ENCODE results near the gene SUPT3H. TPM values are rescaled to one million over a fixed set of nuclear protein-coding genes. Genes with fewer than 3 reads are reported as not detected.

The SUPT3H gene
- polyA plus RNA-seq, 1 experiment, result 8.7 TPM

DNA sequence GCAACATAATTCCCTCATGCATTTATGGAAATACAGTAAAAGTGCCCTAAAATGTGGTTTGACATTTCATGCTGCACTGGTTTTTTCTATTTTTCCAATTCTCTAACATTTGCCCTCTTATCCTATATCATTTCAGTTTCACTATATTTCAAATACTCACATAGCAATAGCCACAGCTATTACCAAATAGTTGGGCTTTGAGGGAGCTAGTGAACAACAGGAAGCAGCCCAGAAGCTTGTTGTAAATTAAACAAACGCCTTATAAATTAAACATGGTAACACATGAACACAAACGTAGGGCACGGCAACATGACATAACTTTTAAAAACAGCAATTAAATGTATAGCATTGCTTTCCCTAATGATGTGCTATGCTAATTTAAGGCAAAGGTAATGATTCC is 521.3 kb downstream of the SUPT3H start:
- Histone ChIP-seq H3K27me3 (ENCODE audit: control insufficient read depth, insufficient read depth, low read length) (no peaks in the 10 kb centered on the region), H3K27ac (ENCODE audit: low read depth, low read length) (no peak overlapping the region), H3K9me3 (ENCODE audit: control insufficient read depth, insufficient read depth, low read length) (no peaks in the 10 kb centered on the region), H3K4me3 (ENCODE audit: low read depth, low read length) (no peak overlapping the region)
- DNase-seq (ENCODE audit: low read depth, low spot score), result no peak
- CTCF ChIA-PET, result interaction anchor here (1.2 to 1.5 kb wide), 2 partner anchors 201 to 381 kb away, joined by 4 read pairs; no protein-coding TSS in a partner anchor
- TF ChIP-seq, protein P1, sequence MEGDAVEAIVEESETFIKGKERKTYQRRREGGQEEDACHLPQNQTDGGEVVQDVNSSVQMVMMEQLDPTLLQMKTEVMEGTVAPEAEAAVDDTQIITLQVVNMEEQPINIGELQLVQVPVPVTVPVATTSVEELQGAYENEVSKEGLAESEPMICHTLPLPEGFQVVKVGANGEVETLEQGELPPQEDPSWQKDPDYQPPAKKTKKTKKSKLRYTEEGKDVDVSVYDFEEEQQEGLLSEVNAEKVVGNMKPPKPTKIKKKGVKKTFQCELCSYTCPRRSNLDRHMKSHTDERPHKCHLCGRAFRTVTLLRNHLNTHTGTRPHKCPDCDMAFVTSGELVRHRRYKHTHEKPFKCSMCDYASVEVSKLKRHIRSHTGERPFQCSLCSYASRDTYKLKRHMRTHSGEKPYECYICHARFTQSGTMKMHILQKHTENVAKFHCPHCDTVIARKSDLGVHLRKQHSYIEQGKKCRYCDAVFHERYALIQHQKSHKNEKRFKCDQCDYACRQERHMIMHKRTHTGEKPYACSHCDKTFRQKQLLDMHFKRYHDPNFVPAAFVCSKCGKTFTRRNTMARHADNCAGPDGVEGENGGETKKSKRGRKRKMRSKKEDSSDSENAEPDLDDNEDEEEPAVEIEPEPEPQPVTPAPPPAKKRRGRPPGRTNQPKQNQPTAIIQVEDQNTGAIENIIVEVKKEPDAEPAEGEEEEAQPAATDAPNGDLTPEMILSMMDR (IDR thresholded peaks at IDR 0.05; ENCODE audit: low read depth, low read length), result no peak
- POLR2A ChIA-PET, result no interaction called here

DNA sequence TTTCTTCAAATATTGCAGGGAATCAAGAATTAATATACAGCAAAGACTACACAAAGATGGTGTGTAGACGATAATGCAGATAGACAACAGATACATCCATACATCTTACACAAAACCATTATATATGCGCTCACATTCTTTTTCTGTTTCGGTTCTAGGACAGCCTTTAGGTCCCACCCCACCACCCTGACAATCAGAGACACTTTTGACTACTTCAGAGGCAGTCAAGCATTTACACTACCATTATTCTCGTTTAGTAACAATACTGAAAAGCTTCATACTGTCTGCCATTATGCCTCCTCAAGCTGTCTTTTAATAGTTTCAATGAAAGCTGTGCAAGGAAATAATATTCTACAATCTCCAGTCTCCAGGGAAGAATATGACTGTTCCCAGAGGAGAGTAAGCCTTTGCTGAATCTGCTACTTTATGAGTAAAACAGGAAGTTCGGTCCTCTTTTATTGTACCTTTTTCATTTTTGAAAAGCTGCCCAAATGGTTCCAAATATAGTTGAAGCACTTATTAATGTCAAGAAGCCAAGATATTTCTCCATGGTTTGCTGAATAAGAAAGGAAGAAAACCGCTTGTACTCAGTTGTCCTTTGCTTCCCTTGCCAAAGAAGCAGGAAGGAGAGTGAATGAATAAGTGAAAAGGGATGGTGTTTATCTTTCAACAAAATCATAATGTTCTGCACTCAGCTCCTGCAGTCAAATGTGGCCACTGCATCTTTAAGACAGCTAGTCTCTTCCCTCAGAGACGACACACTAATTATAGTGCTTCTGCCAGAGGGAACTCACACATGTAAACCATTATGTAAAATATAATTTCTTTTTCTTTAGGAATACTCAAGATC is 521.9 kb downstream of the SUPT3H start:
- no peak overlapping the region for H3K4me3 ChIP-seq (ENCODE audit: low read depth, low read length)
- ChIA-PET POLR2A (no interaction called here), CTCF (interaction anchor here (1.5 kb wide), 1 partner anchor 380 kb away, joined by 4 read pairs; no protein-coding TSS in a partner anchor)
- H3K27me3 ChIP-seq (ENCODE audit: control insufficient read depth, insufficient read depth, low read length), result no peaks in the 10 kb centered on the region
- DNase-seq (ENCODE audit: low read depth, low spot score), result peak; percentile 1
- no peak overlapping the region for H3K27ac ChIP-seq (ENCODE audit: low read depth, low read length)
- TF ChIP-seq, protein P1 (IDR thresholded peaks at IDR 0.05; ENCODE audit: low read depth, low read length), result no peak
- H3K9me3 ChIP-seq (ENCODE audit: control insufficient read depth, insufficient read depth, low read length), result no peaks in the 10 kb centered on the region

DNA sequence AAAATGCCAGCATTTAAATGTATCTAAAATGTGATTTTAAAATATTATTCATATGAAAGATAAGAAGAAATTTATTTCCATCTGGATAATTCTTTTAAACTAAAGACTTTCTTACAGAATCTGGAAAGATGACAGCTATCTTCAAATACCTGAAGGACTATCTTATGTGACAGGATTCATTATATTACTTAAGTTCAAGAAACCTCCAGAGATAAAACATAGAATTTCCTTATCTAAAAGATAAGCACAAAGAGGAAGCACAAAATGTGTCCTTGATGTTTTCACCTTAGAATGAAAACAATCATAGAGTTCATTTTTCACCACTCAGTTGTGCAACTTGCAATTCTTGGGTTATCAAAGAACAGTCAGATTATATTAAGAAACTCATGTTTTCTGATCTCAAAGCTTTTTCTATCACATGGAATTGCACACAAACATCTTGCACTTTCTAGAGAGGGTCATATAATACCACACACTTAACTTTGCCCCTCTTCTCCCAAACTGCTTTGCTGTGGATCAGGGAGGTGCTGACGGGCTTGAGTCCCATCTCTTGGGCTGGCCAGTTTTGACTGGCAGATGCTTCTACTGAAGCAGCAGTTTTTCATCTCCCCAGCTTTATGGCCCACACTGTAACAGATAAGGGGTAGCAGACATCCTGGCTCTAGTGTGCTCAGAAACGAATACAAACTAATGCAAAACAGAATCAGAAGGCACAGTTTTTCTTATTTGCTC is 522.9 kb downstream of the SUPT3H start:
- TF ChIP-seq, protein P1 (IDR thresholded peaks at IDR 0.05; ENCODE audit: low read depth, low read length), result no peak
- H3K4me3 ChIP-seq (ENCODE audit: low read depth, low read length), result no peak overlapping the region
- H3K27ac ChIP-seq (ENCODE audit: low read depth, low read length), result no peak overlapping the region
- no peaks in the 10 kb centered on the region for H3K9me3 ChIP-seq (ENCODE audit: control insufficient read depth, insufficient read depth, low read length)
- ChIA-PET POLR2A (no interaction called here), CTCF (interaction anchor here (1.5 kb wide), 1 partner anchor 379 kb away, joined by 4 read pairs; no protein-coding TSS in a partner anchor)
- H3K27me3 ChIP-seq (ENCODE audit: control insufficient read depth, insufficient read depth, low read length), result no peaks in the 10 kb centered on the region
- DNase-seq (ENCODE audit: low read depth, low spot score), result no peak

DNA sequence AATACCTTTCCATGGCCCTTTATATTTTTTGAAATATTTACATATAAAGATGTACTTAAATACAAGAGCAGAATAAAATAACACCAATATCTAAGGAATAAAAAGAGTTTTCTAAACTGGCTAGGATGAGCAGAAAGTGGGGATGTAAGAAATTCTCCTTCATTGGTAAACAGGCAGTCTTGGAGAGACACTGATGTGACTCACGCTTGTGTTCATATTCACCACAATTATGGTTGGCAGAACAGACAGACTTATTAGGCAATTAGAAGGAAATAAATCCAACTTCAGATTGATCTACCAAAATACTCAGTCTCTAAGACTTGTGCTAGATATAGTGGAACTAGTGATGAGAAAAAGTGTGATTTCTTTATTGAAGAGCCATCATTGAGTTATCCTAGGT is 526.6 kb downstream of the SUPT3H start:
- ChIA-PET CTCF (no interaction called here), POLR2A (no interaction called here)
- no peaks in the 10 kb centered on the region for H3K27me3 ChIP-seq (ENCODE audit: control insufficient read depth, insufficient read depth, low read length)
- H3K27ac ChIP-seq (ENCODE audit: low read depth, low read length), result no peak overlapping the region
- no peaks in the 10 kb centered on the region for H3K9me3 ChIP-seq (ENCODE audit: control insufficient read depth, insufficient read depth, low read length)
- TF ChIP-seq, protein P1 (IDR thresholded peaks at IDR 0.05; ENCODE audit: low read depth, low read length), result no peak
- no peak overlapping the region for H3K4me3 ChIP-seq (ENCODE audit: low read depth, low read length)
- DNase-seq (ENCODE audit: low read depth, low spot score), result no peak

DNA sequence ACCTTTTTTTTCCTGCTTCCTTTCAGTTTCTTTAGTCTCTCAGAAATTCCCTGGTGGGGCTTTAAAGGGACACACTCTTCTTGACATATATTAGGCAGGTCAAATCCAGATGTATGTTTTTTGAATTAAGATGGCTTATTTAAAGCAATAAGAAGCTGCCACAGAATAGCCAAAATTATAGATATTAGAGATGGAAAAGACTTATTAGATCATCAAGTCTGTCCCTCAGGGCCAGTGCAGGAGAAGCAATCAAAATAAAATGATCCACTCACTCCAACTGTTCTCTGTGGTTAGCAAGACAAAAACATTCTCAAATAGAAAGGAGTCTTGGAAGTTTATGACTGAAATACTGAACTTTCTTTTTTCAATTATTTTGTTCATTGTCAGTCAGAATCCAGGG is 527.4 kb downstream of the SUPT3H start:
- no peak for DNase-seq (ENCODE audit: low read depth, low spot score)
- ChIA-PET POLR2A (no interaction called here), CTCF (no interaction called here)
- TF ChIP-seq, protein P1 (IDR thresholded peaks at IDR 0.05; ENCODE audit: low read depth, low read length), result no peak
- no peak overlapping the region for H3K27ac ChIP-seq (ENCODE audit: low read depth, low read length)
- no peak overlapping the region for H3K4me3 ChIP-seq (ENCODE audit: low read depth, low read length)
- no peaks in the 10 kb centered on the region for H3K9me3 ChIP-seq (ENCODE audit: control insufficient read depth, insufficient read depth, low read length)
- no peaks in the 10 kb centered on the region for H3K27me3 ChIP-seq (ENCODE audit: control insufficient read depth, insufficient read depth, low read length)

All from AG04450 (cell line).